ENCODE data around the gene EOMES.

The EOMES gene

DNA sequence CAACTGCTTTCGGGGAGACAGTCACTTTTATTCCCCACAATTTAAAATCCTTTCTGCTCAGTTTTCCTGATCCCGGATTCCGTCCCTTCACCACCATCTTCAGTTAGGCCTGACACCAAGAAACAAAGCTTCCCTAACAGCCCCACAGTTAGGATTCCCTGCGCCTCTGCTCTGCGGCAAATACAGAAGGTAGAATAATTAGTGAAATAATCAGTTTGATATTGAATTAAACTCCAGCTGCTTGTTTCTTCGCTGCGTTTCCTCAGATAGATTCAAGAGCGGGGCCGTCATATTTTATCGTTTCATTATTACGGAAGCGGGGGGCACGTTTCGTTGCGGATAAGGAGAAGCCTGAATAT lies 1.3 kb upstream of the EOMES start:
- in situ Hi-C loops (cut with MboI; ENCODE audit: low pct_unique_long_range_greater_than_20kb, low sequenced_read_pairs), result loop anchor here (25.0 kb wide), 1 partner anchor 589 kb away; no protein-coding TSS in a partner anchor
- no peak for DNase-seq

DNA sequence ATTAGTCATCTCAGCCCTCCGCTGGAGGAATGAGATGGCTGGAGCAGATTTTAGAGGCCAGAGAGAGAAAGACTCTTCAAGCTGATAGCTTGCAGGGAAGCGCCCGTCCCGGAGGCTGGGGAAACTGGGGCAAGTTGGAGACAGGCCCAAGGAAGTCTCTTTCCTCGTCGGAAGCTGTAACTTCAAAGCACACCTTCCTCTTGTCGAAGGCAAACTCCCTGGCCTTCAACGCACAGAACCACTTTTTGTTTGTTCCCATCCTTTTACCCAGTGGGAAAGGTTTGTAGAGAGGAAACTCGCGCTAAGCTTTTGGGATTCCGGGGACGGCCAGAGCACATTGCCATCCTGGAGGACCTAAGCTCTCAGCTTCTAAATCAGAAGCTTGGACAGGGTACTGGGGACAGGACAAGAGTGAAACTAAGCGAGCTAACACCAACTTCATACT lies 900 bp upstream of the EOMES start:
- in situ Hi-C loops (cut with MboI; ENCODE audit: low pct_unique_long_range_greater_than_20kb, low sequenced_read_pairs), result loop anchor here (25.0 kb wide), 1 partner anchor 589 kb away; no protein-coding TSS in a partner anchor
- no peak for DNase-seq

DNA sequence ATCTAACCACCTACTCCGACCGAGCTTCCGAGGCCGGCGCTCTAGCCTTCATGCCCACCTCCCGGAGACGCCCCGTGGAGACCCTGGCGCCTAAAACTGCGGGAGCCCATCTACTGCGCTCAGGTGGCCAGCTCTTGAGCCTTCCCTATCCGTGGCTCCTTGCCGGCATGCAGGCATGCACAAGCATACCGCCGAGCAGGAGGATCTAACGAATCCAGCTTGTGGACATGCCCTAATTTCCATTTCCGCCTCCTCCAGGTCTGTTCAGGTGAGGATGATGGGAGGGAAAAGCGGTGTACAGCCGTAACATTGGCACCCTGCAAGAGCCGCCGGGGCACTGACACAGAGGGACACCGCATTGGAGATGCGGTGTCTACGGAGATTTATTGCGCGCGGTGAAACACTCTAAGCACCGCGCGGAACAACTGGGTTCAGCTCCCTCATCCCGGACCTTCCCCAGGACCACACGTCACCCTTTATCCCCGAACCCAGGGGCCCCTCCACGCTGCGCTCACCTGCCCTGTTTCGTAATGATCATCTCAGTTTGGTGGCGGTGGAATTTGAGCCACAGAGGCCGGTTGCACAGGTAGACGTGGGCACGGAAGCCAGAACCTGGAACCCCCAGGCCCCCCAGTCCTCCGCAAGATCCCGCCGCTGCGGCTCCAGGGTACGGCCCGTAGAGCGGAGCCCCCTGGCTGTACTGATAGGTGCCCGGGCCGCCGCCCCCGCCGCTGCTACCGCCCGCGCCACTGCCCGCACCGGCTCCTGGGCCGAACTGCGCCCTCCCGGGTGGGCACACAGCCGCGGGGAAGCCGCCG lies 1.0 kb downstream of the EOMES start:
- DNase-seq, result peak; percentile 10
- in situ Hi-C loops (cut with MboI; ENCODE audit: low pct_unique_long_range_greater_than_20kb, low sequenced_read_pairs), result loop anchor here (25.0 kb wide), 1 partner anchor 591 kb away; no protein-coding TSS in a partner anchor

DNA sequence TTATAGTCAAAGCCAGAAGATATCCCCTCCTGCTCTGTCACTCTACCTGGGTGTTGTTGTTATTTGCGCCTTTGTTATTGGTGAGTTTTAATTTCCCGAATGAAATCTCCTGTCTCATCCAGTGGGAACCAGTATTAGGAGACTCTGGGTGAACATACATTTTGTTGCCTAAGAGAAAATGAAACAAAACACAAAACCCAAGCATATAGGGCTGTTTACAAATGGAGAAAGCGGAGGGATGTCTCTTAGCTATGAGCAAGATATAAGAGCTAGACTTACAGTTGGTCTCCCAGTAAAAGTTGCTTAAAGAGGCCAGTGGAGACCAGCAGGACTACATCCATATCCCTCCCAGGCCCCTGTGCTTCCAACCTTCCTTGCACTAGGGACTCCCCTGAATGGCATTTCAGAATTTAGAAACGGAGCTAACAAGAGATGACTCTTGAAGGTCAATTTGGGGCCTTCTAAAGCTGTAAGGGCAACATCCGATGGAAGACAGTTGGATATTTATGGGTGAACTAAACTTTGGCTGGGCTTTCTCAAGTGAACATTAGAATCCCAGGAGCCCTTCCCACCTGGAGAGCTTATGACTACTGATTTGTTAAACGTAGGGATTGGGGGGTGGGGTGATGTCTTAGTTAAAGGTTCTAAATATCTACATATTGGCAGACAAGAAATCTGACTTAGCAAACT lies 2.7 kb downstream of the EOMES start:
- in situ Hi-C loops (cut with MboI; ENCODE audit: low pct_unique_long_range_greater_than_20kb, low sequenced_read_pairs), result loop anchor here (25.0 kb wide), 1 partner anchor 593 kb away; no protein-coding TSS in a partner anchor
- DNase-seq, result no peak

DNA sequence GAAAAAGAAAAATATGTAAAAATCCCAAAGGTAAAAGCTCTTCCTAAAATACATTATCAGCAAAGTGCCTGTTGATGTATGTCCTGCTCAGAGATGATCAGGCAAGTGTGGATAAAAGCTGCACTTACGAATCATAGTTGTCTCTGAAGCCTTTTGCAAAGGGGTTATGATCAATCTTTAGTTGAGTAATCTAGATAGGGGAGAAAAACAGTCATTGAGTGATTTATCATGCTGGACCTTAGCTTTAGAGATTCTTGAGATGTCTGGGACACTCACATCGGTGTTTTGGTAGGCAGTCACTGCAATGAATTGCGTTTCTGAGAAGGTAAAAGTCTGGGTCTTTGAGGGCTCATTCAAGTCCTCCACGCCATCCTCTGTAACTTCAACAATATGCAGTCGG lies 3.7 kb downstream of the EOMES start:
- no peak for DNase-seq
- in situ Hi-C loops (cut with MboI; ENCODE audit: low pct_unique_long_range_greater_than_20kb, low sequenced_read_pairs), result loop anchor here (25.0 kb wide), 1 partner anchor 594 kb away; no protein-coding TSS in a partner anchor

DNA sequence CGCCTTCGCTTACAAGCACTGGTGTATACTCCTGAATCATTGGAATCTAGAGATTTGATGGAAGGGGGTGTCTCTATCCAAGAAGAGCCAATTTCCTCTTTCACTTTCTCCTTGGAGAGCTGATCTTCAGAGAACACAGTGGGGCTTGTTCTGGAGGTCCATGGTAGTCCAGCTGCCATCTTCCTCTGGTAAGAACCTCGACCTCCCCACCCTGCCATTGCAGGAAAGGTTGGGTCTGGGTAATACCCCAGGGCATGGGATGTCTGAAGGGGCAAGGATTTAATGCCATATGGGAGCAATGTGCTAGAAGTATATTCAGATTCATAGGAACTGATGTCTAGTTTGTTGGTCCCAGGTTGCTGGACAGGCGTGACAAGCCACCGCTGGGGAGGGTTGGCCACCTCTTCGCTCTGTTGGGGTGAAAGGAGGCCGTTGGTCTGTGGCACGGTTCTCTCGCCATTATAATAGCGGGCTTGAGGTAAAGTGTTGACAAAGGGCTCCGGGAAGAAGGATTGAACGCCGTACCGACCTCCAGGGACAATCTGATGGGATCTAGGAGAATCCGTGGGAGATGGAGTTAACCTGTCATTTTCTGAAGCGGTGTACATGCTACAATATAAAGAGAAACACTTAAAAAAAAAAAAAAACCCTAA lies 4.8 kb downstream of the EOMES start:
- in situ Hi-C loops (cut with MboI; ENCODE audit: low pct_unique_long_range_greater_than_20kb, low sequenced_read_pairs), result loop anchor here (25.0 kb wide), 1 partner anchor 595 kb away; no protein-coding TSS in a partner anchor
- no peak for DNase-seq

DNA sequence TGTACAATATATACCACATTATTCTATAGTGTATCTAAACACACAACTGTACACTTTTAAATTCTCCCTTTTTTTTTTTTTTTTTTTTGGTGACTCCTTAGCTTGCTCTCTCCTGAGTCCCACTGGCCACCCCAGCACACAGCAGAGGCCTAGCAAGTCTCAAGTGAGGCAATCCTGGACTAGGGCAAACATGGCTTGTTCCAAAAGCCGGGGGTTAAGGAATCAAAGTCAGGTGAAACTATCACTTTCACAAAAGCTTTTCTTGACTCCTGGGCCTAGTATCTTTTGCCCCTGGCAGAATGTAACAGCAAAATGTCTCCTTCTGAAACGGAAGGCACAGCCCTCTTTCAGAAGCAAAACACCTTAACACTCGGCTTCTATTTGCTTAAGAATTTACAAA lies 5.8 kb downstream of the EOMES start:
- no peak for DNase-seq
- in situ Hi-C loops (cut with MboI; ENCODE audit: low pct_unique_long_range_greater_than_20kb, low sequenced_read_pairs), result loop anchor here (25.0 kb wide), 1 partner anchor 596 kb away; no protein-coding TSS in a partner anchor

DNA sequence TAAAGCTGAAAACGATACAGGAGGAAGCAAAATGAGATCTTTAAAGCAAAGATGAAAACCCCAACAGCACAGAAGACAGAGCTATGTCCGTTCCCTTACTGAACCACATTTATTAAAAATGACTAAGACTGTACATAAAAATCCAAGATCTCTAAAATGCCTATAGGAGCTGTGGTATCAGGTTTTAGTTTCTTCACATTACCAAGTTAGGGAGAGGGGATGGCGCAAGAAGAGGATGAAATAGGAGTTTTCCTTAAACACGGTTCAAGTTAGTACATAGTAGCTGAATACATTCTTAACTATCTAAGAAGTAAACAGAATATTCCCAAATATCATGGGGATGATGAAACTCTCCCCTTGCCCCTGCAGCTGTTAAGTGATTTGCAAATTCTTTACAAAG lies 6.3 kb downstream of the EOMES start:
- in situ Hi-C loops (cut with MboI; ENCODE audit: low pct_unique_long_range_greater_than_20kb, low sequenced_read_pairs), result loop anchor here (25.0 kb wide), 1 partner anchor 596 kb away; no protein-coding TSS in a partner anchor
- DNase-seq, result no peak

DNA sequence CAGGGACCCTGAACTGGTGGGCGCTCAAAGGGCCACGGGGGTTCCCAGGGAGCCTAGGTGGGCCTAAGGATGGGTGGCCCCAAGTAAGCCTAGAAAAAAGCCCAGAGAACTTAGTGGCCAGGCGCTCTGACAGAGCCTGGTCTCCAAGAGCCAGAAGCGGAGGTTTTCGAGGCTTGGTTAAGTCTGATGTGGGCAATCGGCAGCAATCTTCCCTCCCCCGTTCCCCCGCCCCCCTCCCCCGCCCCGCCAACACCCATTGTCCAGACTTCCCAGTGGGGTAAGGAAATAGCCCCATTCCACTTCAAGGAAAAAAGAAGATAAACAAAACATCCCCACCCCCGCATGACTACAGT lies 6.7 kb downstream of the EOMES start:
- no peak for DNase-seq
- in situ Hi-C loops (cut with MboI; ENCODE audit: low pct_unique_long_range_greater_than_20kb, low sequenced_read_pairs), result loop anchor here (25.0 kb wide), 1 partner anchor 597 kb away; no protein-coding TSS in a partner anchor

DNA sequence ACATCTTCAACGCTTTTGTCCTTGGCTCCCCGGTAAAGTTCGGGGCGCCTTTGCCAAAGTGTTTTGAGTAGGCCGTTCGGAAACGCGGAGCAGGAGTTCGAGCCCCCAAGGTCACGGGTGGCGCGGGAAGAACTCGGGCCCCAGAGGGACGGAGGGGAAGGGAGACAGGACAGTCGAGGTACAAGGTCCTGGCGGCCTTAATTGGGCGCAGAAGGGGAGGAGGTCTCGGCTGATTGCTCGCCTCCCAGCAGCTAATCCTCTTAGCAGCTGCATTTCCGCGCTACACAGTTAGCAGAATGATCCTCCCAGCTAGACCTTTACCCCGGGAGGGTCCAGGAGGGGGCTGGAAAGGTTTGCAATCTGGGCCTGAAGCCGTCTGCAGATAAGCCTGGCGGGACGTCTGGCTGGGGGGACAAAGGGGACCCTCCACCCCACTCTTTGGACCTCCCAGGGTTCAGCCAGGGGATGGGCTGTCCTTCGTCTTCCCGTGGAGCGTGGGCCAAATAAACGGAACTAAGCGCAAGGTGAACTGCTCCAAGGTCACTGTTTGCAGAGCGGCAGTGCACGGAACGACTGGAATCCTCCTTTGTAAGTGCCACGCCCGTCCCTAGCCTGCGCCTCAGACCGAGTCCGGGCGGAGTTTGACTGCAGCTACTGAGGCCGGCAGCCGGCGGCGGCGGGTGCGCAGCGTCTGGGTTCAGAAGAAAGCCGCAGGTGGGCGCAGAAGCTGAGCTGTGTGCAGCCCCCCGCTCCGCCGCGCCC lies 7.2 kb downstream of the EOMES start:
- in situ Hi-C loops (cut with MboI; ENCODE audit: low pct_unique_long_range_greater_than_20kb, low sequenced_read_pairs), result loop anchor here (25.0 kb wide), 1 partner anchor 597 kb away; no protein-coding TSS in a partner anchor
- DNase-seq, result no peak

DNA sequence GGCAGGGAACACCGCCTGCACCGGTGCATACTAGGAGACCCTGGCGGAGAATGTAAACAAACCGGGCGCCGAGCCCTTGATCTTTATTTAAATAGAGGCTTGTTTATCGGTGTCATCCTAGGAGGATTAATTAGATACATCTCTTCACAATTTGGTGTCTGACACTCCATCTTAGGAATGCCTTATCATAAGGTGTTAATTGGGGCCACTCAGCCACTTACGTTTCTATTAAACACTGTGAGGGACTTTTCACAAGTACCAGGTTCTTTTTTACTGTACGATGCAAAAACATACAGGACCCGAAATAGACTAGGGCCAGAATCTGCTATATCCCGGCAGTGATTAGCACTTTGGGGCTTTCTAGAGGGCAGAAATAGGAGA lies 8.0 kb downstream of the EOMES start:
- no peak for DNase-seq
- in situ Hi-C loops (cut with MboI; ENCODE audit: low pct_unique_long_range_greater_than_20kb, low sequenced_read_pairs), result loop anchor here (25.0 kb wide), 1 partner anchor 598 kb away; no protein-coding TSS in a partner anchor

DNA sequence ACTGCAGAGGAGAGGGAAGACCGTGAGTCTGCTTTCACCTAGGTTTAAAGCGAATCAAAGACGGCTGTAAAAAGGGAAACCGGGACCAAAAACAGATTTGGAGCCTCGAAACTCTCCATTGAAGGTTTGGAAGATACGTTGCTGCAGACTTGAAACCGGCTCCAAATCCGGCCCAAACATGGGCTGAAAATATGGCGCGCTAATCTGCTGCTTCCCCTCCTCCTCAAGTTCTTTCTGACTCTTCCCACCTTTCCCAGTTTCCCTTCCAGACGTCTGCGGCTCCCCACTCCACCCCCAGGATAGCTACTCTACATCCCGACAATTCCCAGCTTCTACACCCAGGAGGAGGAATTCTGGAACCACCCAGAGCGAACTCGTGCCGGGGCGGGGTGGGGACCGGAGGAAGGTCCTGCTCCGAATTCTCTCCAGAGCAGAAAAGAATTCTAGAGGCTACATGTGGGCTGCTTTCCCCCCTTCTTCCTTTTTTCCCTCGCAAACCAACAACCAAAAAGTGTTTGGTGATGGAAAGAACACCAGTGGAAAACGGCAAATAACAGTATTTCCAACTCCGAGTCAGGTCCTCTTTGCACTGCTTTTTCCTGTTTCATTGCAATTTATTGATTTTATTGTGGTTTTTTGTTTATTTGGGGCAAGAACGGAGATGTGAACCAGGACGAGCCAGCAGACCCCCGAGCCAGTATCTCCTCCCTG lies 8.5 kb downstream of the EOMES start:
- DNase-seq, result no peak
- in situ Hi-C loops (cut with MboI; ENCODE audit: low pct_unique_long_range_greater_than_20kb, low sequenced_read_pairs), result loop anchor here (25.0 kb wide), 1 partner anchor 599 kb away; no protein-coding TSS in a partner anchor

DNA sequence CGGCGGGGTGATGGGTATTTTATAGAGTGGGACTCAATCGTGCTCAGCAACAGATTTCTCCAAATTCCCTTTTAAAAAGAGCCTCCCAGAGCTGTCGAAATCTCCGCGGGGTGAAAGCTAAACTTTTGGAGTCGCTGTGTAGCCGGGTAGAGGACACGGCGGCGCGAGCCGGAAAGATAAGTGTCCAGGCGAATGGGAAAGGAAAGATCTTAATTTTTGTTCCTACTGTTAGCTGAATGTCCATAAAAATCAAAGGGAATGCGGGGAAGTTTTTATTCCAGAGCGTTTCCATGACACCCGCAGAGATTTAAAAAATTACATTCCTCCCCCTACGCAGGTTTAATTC lies 9.1 kb downstream of the EOMES start:
- in situ Hi-C loops (cut with MboI; ENCODE audit: low pct_unique_long_range_greater_than_20kb, low sequenced_read_pairs), result loop anchor here (25.0 kb wide), 1 partner anchor 599 kb away; no protein-coding TSS in a partner anchor
- DNase-seq, result no peak

DNA sequence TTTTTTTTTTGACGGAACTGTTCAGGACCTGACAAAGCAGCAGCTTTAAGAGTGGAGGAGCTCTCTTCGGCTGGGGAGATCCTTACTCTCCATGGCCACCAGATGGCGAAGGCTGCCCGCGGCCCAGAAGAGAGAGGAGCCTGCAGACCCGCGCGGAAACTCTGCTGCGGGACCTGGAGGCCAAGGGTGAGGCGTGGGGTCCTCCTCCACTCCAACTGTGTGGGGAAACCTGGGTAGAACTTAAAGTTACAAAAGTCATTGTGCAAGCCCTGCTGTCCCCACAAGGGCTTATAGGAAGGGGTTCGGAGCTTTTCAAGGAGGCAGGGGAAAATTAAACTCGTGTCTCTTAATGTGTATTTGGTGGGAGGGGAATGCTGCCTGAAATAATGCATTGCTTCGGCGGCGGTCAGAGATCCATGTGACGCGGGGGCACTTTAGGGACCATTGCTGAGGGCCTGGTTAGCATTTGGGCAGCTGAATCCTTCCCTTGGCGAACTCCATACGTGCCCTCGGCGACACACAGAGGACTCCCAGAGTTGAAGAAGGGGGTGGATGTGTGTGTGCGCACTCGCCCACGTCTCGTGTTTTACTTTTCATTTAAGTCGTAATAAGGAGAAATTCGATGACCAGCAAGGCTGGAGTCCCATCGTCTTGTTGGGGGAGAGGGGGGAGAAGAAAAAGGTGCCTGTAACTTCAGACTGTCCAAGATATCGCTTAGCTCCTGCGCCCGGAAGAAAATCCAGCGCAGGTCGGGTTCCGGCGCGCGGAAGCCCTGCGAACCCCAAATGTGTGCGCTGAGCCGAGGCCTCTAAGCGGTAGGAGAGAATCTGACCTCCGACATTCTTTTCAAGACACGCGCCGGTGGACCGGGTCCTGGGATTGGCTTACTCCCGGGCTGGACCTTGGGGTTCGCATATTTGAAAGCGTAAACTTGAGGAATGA lies 9.7 kb downstream of the EOMES start:
- in situ Hi-C loops (cut with MboI; ENCODE audit: low pct_unique_long_range_greater_than_20kb, low sequenced_read_pairs), result loop anchor here (25.0 kb wide), 1 partner anchor 600 kb away; no protein-coding TSS in a partner anchor
- peak; percentile 77 for DNase-seq

DNA sequence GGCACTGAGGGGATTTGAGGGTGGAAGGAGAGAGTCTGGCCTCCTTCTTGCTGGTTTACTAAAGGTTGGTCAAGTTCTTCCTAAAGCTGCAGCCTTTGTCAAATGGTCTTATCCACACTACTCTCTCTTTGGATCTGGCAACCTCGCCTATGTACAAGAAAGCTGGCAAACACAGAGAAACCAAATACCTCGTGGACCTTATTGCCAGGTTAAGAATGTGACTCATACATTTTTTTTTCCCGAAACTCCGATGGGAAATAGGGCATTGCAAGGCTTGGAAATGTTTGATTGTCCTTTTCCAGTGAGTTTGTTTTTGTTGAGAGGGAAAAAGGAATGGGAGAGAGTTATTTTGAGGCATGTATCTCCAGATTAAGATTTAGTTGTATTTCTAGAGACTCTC lies 13.9 kb downstream of the EOMES start:
- in situ Hi-C loops (cut with MboI; ENCODE audit: low pct_unique_long_range_greater_than_20kb, low sequenced_read_pairs), result loop anchor here (25.0 kb wide), 1 partner anchor 604 kb away; no protein-coding TSS in a partner anchor
- no peak for DNase-seq

DNA sequence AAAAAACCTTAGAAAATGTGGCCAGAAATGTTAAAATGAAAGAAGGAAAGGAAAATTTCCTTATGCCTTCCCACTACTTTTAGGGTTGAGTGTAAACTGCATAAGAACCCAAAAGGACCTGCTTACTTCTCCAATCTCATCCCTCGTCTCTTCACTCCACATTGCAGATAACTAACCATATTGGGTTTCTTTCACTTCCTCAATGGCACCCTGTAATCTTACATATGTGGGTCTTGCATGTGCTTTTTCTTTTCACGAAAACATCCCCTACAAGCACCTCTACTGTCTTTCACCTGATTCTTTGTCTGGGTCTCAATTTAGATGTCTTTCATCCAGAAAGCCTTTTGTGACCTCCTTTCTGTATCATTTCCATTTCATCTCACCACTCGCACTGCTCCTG lies 23.1 kb downstream of the EOMES start:
- in situ Hi-C loops (cut with MboI; ENCODE audit: low pct_unique_long_range_greater_than_20kb, low sequenced_read_pairs), result loop anchor here (25.0 kb wide), 1 partner anchor 387 kb away; no protein-coding TSS in a partner anchor
- no peak for DNase-seq

DNA sequence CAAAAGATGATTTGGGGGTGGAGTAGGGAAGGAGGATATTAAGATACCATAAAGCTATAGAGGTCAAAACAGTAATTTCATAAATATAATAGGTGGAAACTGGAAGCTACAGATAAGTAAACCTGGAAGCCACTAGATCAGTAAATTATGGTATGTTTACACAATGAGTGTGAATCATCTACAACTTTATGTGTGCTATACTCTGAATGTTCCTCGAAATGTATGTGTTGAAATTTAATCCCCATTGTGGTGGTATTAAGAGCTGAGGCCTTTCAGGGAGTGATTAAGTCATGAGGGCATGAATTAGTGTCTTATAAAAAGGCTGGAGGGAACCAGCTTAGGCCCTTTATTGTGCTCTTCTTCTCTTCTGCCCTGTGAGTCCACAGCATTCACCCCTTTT lies 25.2 kb downstream of the EOMES start:
- in situ Hi-C loops (cut with MboI; ENCODE audit: low pct_unique_long_range_greater_than_20kb, low sequenced_read_pairs), result loop anchor here (25.0 kb wide), 1 partner anchor 385 kb away; no protein-coding TSS in a partner anchor
- no peak for DNase-seq

Measured in KBM-7 (cell line).